Measurements from ENCODE around the gene TAOK3.
A peak's percentile ranks its signal among the peaks of the same experiment; 100 is the strongest.
"Not testable (repeated sequence)": the region's sequence is repeated elsewhere in the genome, so short reads cannot be mapped to it uniquely, and the experiment has no call there.

Gene TAOK3

GRCh38 chr12:118137148-118137678 is 235.5 kb downstream of the TAOK3 start:
- no peak for DNase-seq (ENCODE audit: low spot score)

DNA sequence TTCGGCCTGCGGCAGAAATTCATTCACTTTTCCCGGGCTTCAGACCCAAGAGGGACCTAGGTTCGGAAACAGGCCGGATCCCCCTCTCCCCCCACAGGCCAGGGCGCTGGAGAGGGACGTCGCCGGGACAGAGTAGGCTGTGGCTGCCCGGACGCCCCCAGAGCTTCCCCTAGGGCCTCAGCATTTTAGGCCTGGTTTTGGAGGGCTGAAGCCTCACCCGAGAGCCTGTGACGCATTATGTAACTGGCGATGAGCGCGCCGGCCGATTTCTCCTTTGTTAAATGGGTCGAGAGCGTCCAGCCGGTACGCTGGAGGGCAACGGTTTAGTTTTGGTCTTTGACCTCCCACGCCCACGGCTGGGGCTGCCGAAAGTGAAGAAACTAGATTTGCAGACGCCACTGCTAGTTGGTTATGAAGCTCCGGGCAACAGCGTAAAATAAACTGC is 236.1 kb downstream of the TAOK3 start:
- DNase-seq (ENCODE audit: low spot score), result peak; percentile 56

GRCh38 chr12:118135788-118136558 is 236.7 kb downstream of the TAOK3 start, which contains the start of gene PEBP1:
Gene PEBP1 (plus strand): TSS chr12:118136124. CDS start chr12:118136210, 86 bp downstream.
- peak; percentile 98 for DNase-seq (ENCODE audit: low spot score)

GRCh38 chr12:118129436-118129835 is 243.3 kb downstream of the TAOK3 start:
- not testable (repeated sequence) for DNase-seq (ENCODE audit: low spot score)

GRCh38 chr12:118127867-118128266 is 244.8 kb downstream of the TAOK3 start:
- DNase-seq (ENCODE audit: low spot score), result no peak

- no peak for DNase-seq (ENCODE audit: low spot score)
These were observed 246.5 kb downstream of the TAOK3 start for GRCh38 chr12:118126119-118126757.

- no peak for DNase-seq (ENCODE audit: low spot score)
These were observed 247.0 kb downstream of the TAOK3 start for GRCh38 chr12:118125743-118126118.

DNA sequence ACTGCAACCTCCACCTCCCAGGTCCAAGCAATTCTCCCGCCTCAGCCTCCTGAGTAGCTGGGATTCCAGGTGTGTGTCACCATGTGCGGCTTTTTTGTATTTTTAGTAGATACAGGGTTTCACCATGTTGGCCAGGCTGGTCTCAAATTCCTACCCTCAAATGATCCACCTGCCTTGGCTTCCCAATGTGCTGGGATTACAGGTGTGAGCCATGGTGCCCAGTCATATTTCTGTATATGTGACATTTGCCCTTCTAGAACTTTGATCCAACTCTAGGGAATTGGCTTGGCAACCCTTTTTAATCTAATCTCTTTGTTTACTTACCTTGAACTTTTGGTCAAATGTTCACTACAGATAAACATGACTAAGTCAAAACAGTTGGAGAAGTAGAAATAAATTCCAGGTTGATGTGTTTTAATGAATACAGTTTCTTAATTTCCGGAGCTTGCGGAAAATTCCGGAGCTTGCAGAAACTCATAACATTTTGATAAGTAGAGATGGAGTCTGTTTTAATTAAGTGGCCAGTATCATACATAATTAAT is 248.3 kb downstream of the TAOK3 start:
- no peak for DNase-seq (ENCODE audit: low spot score)

- DNase-seq (ENCODE audit: low spot score), result no peak
These were observed 250.4 kb downstream of the TAOK3 start for GRCh38 chr12:118122264-118122663.

- DNase-seq (ENCODE audit: low spot score), result peak; percentile 91
These were observed 251.9 kb downstream of the TAOK3 start for GRCh38 chr12:118120579-118121363.

- no peak for DNase-seq (ENCODE audit: low spot score)
These were observed 253.2 kb downstream of the TAOK3 start for GRCh38 chr12:118119449-118119879.

DNA sequence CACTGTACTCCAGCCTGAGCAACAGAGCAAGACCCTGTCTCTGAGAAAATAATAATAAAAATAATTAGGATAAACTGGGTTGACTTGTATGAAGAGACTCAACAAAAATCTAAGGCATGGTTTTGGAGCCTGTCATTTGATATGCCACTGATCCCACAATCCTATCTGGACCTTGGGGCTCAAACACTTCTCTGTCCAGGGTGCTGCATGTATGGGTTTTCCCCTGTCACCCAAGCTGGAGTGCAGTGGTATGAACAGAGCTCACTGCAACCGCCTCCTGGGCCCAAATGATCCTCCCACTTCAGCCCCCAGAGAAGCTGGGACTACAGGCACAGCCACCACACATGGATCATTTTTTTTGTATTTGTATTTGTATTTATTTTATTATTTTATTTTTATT is 263.6 kb downstream of the TAOK3 start:
- DNase-seq (ENCODE audit: low spot score), result no peak

GRCh38 chr12:118107694-118108093 is 265.0 kb downstream of the TAOK3 start:
- no peak for DNase-seq (ENCODE audit: low spot score)

DNA sequence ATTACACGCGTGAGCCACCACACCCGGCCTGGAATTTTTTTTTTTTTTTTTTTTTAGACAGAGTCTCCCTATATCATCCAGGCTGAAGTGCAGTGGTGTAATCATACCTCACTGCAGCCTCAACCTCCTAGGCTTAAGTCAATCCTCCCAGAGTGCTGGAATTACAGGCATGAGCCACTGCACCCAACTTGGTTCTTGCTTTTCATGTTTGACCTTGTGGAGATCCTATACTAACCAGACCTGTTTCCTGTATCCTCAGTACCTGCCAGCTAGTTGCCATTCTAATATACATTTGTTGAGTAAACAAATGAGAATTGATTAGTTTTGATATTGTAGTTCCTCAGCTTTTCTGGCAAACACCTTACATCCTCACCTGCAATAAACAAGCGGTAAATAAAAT is 265.7 kb downstream of the TAOK3 start:
- no peak for DNase-seq (ENCODE audit: low spot score)

DNA sequence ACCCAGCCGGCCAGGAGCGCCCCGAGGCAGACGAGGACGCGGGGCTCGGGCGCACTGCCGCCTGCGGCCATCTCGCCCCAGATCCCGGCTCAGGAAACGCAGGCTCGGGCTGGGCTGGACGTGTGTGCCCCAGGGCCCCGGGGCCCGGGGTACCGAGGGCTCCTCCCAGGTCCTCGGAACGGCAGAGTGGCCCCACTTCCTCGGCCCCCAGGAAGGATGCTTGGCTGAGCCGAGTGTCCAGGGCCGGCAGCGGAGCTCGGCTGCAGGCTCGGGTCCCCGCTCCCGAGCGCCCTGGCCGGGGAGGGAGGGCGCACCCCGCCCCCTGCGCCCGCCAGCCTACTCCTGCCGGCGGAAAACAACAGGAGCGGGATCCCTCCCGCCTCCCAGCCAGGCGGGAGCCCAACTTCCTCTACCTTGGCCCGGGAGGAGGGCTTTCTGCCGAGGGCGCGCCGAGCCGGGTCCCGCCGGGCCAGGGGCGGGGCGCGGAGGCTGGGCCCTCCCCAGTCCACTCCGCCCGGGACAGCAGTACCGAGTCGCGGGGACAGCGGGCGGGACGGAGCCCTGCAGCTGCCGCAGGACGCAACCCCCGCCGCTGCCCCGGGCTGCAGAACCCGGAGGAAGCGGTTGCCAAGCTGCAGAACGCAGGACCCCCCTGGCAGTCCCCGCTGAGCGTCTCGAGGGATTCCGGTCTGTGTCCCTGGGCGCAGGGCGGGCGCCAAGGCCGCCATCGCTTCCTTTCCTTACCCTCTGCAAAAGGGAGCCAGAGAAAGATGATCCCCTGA is 268.9 kb downstream of the TAOK3 start, which contains the start of gene VSIG10:
TSS of gene VSIG10 (minus strand) at position 411 of the 782 bp plus-strand sequence. CDS start at position 71, 340 bp downstream.
- peak; percentile 81 for DNase-seq (ENCODE audit: low spot score)

DNA sequence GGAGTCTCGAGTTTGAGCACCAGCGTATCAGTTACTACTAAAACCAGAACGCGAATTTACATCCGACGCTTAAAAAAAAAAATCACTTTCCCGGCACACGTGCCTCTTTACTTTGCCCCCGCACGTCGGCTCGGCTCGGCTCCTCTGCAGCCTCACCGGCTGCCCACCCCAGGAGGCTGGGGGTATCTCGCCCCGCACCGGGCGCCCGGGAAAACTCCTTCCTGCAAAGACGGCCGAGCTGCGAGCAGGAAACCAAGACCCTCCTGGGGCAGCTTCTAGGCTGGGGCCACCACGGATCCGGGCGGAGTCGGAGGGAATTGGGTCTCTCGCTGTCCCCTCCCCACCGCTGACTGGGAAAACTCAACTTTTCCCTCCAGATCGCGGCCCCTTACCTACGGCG is 269.5 kb downstream of the TAOK3 start:
- DNase-seq (ENCODE audit: low spot score), result peak; percentile 28

DNA sequence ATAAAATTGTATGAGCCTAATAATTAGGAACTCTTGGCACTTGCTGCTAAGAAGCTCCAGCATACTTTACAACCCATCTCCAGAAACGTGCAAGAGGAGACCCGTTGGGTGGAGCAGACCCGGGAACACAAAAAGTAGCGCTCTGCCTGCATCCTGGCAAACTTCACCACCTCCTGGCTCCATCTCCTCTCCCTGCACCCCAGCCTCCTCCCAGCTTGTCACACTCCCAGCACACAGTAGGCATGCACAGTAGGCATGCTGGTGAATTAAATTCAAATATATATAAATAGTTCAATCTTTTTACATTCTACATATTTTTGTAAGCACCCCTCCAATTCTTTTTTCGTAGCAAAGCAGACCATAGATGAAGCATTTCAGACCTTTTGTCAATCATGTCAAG is 270.1 kb downstream of the TAOK3 start:
- DNase-seq (ENCODE audit: low spot score), result no peak

DNA sequence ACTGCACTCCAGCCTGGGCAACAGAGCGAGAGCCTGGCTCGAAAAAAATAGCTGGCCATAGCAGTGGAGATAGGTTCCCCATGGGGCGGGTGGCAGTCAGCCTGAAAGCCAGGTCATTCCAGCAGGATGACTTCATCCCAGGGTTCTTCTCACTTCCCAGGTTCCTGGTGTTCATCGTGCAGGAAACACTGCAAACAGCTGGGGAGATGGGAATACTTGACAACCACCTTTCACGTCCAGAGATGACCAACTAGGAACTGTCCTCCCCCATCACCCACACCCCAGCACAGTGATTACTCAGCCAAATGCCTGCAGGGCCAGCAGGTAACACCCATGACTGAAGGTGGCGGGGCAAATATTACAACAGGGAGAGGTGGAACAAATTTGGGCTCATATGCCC is 270.6 kb downstream of the TAOK3 start:
- DNase-seq (ENCODE audit: low spot score), result no peak

DNA sequence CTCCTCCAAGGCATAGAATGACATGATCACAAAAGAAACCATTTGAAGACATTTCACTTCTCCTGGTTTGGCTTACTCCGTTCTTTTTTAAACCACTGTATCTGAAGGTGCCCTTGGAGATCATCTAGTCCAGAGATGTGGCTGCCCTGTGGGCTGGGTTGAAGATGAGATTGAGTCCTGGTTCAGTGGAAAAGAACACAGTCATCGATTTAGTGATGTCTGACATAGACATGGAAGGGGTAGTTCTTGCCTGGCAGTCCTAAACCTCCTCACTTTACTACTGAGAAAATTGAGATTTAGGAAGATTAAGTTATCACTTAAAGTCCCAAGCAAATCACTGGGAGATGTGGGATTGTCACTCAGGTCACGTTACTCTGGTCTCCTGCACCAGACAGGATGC is 271.7 kb downstream of the TAOK3 start:
- DNase-seq (ENCODE audit: low spot score), result no peak
